Glomerular endothelial cell (primary cell): ENCODE results near the gene NT5C1A. TPM values are rescaled to one million over a fixed set of nuclear protein-coding genes. Genes with fewer than 3 reads are reported as not detected.

Experiments used
- DNase-seq: peaks from one replicate; pipeline ENCODE4 v3.0.0-alpha.2; 2011; ENCODE audit warnings: low read depth, low spot score; ENCODE audit errors: extremely low read depth
- total RNA-seq: library from RNA; depleted of rRNA; stranded (reverse); fragments of >200 nt; gene quantifications from 2 replicates; pipeline ENCODE4 v1.2.3, GENCODE V29; 2015

Gene NT5C1A
- total RNA-seq, 1 donor from 2014 or later = not detected

GRCh38 chr1:39690225-39690624 lies 18.3 kb upstream of the NT5C1A start:
- DNase-seq = no peak

DNA sequence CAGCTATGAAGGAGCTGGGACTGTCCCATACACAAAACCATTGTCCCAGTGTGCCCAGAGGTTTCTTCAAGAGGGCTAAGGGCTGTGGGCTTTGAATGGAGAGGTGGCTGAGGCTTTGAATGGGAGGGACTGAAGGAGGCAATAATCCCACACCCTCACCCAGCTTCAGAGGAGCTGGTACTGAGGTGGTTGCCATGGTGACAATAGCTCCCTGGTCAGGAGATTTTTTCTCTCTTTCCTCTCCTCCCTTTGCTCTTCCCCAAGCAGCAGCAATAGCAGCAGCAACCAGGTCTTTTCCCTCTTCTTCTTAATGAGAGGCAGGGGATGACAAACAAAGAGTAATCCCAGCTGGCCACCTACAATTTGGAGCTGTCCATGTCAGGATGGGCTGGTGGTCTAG lies 17.7 kb upstream of the NT5C1A start:
- no peak for DNase-seq

DNA sequence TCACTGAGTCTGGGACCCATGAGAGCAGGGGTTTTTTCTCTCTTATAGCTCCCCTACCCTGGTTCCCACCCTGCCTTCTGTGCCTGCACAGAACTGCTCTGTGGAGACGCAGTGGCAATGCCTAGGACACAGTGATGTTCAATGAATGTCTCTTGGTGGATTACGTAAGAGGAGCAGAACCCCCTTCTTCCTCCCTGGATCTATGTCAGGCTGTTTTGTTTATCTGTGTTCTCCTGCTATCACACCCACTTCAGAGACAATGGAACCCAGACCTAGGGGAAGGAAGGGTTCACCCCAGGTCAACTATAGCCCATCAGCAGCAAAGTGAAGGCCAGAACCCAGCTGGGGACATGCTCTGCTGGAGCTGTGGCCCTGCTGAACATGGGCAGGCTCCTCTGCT lies 17.3 kb upstream of the NT5C1A start:
- DNase-seq = no peak

DNA sequence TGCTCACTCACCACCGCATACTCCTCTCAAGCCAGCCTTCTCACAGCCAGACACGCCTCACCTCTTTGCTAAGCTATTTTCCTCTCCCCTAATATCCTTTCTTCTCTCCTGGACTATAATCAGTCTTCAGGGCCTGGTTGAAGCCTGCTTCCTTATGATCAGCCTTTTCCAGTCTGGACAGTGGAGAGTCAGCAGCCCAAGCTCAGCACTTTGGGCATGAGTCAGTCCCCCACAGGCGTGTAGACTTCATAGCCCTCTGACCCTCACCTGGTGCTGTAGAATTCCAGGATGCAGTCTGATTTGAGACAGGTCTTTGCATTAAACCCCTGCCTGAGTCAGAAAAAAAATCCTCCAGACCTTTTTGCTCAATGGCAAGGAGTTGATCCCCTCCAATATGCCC lies 16.8 kb upstream of the NT5C1A start:
- no peak for DNase-seq

GRCh38 chr1:39687243-39687642 lies 15.3 kb upstream of the NT5C1A start:
- DNase-seq = no peak

DNA sequence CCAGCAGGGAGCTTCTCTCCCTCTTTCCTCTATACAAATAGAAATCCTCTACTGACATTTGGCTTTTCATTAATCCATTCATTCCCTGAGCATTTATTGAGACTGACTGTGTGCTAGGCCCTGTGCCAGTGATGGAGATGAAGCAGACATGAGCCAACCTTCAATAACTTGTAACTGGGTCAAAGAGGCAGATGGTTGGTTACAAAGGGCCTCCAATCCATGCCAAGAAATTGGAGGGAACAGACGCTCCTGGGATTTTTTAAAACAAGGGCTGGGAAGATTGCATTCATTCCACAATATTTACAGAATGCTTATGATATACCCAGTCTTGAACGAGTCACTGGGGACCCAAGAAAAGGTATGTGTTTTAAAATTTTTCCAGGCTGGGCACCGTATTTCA lies 13.2 kb upstream of the NT5C1A start:
- DNase-seq = no peak

GRCh38 chr1:39684313-39684664 lies 12.4 kb upstream of the NT5C1A start:
- DNase-seq = no peak

DNA sequence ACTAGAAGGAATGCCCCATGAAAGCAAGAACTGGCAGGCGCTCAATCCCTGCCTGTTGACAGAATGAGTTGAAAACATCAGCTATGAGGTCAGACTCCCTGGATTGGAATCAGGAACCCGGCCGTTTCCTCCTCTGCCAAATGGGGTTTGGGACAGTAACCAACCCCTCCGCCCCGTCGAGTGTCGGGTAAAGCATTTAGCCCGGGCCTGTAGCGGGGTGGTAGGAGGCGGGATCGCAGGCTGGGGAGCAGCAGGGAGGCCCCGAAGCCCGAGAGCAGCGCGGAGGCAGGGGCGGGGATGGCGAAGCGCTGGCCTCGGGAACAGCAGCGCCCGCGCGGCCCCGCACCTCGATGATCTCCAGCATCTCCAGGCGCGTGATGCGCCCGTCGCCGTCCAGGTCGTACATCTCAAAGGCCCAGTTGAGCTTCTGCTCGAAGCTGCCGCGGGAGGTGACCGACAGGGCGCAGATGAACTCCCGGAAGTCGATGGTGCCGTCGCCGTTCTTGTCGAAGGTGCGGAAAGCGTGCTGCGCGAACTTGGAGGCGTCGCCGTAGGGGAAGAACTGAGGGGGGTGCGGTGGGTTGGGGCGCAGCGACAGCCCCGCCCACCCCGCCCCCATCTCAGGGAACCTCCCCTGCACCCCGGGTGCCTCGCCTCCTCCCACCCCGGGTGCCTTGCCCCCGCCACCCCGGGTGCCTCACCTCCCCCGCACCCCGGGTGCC lies 11.8 kb upstream of the NT5C1A start:
- no peak for DNase-seq

DNA sequence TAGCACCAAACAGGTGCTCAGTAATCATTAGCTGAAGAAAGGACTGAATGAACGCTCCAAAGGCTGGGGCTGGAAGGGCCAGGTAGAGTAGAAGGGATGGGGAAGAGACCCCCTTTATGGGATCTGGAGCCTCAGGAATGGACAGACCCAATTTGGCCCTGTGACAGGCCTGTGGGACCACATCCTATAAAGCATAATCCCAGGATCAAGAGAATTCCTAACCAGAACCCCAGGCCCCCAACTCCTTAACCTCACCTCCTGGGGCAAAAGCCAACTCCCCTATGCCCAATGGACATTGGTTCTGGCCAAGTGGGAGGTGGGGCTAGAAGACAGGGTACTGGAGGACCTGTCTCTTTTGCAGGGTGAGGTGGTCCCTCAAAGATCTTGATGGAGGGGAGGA lies 10.1 kb upstream of the NT5C1A start:
- DNase-seq = no peak

- DNase-seq = no peak
Observed at GRCh38 chr1:39681294-39681693, 9.4 kb upstream of the NT5C1A start.

DNA sequence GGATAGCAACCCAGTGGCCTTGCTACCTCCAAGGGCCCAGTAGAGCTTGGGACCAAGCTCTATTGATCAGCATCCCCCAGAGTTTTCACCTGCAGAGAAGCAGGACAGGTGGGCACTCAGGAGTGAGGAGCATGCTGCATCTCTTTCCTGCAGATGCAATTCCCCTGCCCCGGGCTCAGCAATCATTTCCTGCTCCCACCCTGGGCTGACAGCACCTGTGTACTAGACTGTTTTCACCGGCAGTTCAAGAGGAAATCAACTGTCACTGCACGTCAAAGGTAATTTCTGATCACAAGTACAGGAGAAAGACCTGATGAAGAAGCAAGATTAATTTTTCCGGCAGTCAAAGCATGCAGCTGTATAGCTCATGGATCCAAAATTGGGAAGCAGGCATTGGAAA lies 8.8 kb upstream of the NT5C1A start:
- DNase-seq = no peak

- no peak for DNase-seq
Observed at GRCh38 chr1:39679821-39680220, 7.9 kb upstream of the NT5C1A start.

DNA sequence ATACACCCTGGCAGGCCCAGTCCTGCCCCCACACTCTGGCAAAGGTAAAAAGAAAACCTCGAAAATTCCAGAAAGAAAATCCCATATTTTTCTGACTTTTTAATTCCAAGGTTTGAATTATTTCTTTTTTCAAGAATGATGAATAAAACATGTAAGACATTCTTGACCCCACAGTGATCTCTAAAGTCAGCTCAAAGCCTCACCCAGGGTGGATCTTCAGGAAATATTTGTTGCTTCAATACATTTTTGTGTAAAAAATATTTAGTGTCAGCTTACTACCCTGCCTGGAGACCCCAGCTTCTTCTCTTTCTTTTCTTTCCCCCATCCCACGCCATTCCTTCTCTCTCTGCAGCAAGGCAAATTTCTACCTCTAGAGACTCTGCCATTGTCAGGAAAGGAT lies 7.0 kb upstream of the NT5C1A start:
- DNase-seq = no peak

DNA sequence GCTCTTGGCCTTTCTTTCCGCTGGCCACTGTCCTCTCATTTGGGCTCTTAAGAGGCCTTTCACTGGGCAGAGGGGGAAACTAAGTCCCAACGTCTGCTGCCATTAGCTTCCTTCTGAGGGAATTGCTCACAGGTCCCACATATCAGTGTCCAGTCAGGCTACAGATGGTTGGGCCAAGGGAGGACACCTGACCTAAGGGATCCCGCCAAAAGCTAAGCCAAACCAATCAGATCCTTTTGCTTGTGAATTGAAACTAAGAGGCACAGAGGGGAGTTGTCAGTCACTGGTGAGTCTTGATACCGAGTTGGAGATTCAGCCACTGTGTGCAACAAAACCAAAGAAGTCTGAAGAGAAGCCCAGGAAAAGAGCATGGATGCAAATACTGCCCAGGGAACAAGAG lies 5.7 kb upstream of the NT5C1A start:
- no peak for DNase-seq

- DNase-seq = no peak
Observed at GRCh38 chr1:39676948-39677548, 5.1 kb upstream of the NT5C1A start.

GRCh38 chr1:39675220-39675619 lies 3.3 kb upstream of the NT5C1A start:
- DNase-seq = no peak

GRCh38 chr1:39673215-39673614 lies 1.3 kb upstream of the NT5C1A start:
- no peak for DNase-seq

- no peak for DNase-seq
Observed at GRCh38 chr1:39672551-39672947, 642 bp upstream of the NT5C1A start.

DNA sequence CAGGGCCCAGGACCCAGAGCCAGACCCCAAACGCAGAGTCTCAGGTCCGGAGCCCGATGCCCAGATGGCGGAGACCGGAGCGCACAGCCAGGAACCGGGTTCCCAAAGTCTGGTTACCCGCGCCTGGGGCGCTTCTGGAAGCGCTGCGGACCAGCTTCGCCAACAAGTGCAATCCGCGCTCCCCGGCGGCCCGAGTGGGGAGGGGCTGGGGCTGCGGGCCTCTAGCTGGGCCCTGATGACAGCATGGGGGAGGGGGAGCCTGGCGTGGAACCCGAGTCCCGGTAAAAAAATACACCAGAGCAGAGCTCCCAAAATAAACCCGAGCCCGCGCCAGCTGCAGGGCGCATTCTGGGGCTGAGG lies 494 bp downstream of the NT5C1A start:
- no peak for DNase-seq

GRCh38 chr1:39670689-39671088 lies 1.2 kb downstream of the NT5C1A start:
- DNase-seq = no peak

DNA sequence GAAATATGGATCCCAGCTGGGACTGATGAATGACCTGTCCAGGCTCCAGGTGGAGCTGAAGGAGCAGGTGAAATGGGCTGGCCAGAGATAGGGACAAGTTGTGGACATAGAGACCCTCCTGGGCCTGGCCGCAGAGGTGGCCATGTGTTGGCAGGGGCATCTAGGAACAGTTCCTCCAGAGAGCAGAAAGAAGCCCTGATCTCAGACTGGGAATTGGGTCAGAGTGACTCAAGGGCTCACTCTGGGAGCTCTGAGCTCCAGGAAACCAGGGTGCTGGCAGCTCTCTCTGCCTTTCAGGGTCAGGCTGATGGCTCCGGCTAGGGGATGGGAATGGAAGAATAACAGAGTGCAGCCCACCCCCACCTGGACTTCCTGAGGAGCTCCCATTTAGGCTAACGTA lies 3.0 kb downstream of the NT5C1A start:
- DNase-seq = no peak

GRCh38 chr1:39668111-39668510 lies 3.8 kb downstream of the NT5C1A start:
- DNase-seq = no peak

GRCh38 chr1:39666772-39667171 lies 5.1 kb downstream of the NT5C1A start:
- DNase-seq = no peak
